GM23338 (cell line): ENCODE data around the gene AQP3. TPM values are rescaled to one million over a fixed set of nuclear protein-coding genes. Genes with fewer than 3 reads are reported as not detected.
"Not testable (repeated sequence)": the region's sequence is repeated elsewhere in the genome, so short reads cannot be mapped to it uniquely, and the experiment has no call there.

Experiments used
- ATAC-seq: fragments of 200-7000 bp; cut with Tn5 transposase; 3 replicates; pipeline ENCODE4 v1.9.1; 2020
- DNase-seq: peaks from one replicate; pipeline ENCODE4 v3.0.0-alpha.2; 2015; ENCODE audit warnings: low spot score
- H2AFZ ChIP-seq: fragments of 200-600 bp; sonication (generic); 2 replicates; pipeline ENCODE4 v1.8.0; 2016; ENCODE audit warnings: antibody characterized with exemption, mild to moderate bottlenecking, moderate library complexity
- H3F3A ChIP-seq: fragments of 200-600 bp; sonication (generic); replicated peaks from 2 replicates; pipeline ENCODE4 v1.8.0; 2017; ENCODE audit warnings: antibody characterized with exemption, mixed run types, low read depth
- H3K27ac ChIP-seq: fragments of 200-600 bp; sonication (generic); 2 replicates; pipeline ENCODE4 v1.6.1; 2016; ENCODE audit warnings: low read depth
- H3K27me3 ChIP-seq: fragments of 200-600 bp; sonication (generic); 2 replicates; pipeline ENCODE4 v1.8.0; 2016; ENCODE audit warnings: mild to moderate bottlenecking, mixed run types, moderate library complexity; ENCODE audit not compliant: insufficient read depth
- H3K36me3 ChIP-seq: fragments of 200-600 bp; sonication (generic); 2 replicates; pipeline ENCODE4 v1.8.0; 2016; ENCODE audit warnings: mild to moderate bottlenecking; ENCODE audit not compliant: insufficient read depth
- H3K4me1 ChIP-seq: fragments of 200-600 bp; sonication (generic); 2 replicates; pipeline ENCODE4 v1.8.0; 2016; ENCODE audit warnings: mild to moderate bottlenecking, moderate library complexity; ENCODE audit not compliant: insufficient read depth
- H3K4me2 ChIP-seq: fragments of 200-600 bp; sonication (generic); 2 replicates; pipeline ENCODE4 v1.7.1; 2017; ENCODE audit warnings: mixed run types
- H3K4me3 ChIP-seq: fragments of 200-600 bp; sonication (generic); 2 replicates; pipeline ENCODE4 v1.6.1; 2016; ENCODE audit warnings: mixed run types
- H3K79me2 ChIP-seq: fragments of 200-600 bp; sonication (generic); replicated peaks from 2 replicates; pipeline ENCODE4 v1.8.0; 2017; ENCODE audit warnings: mild to moderate bottlenecking; ENCODE audit not compliant: insufficient read depth
- H3K9me2 ChIP-seq: fragments of 200-600 bp; sonication (generic); 2 replicates; pipeline ENCODE4 v1.8.0; 2017; ENCODE audit not compliant: insufficient read depth
- H4K20me1 ChIP-seq: fragments of 200-600 bp; sonication (generic); replicated peaks from 2 replicates; pipeline ENCODE4 v1.8.0; 2017; ENCODE audit warnings: mild to moderate bottlenecking; ENCODE audit not compliant: insufficient read depth
- H3K27ac Mint-ChIP-seq: 2 replicates; pipeline ENCODE4 v1.8.0; 2020; ENCODE audit warnings: inconsistent platforms, mild to moderate bottlenecking, moderate library complexity, mixed read lengths
- H3K27me3 Mint-ChIP-seq: 3 replicates; pipeline ENCODE4 v1.8.0; 2022; ENCODE audit warnings: low read depth, mild to moderate bottlenecking, moderate library complexity, mixed read lengths, inconsistent platforms; ENCODE audit not compliant: insufficient read depth, poor library complexity
- H3K36me3 Mint-ChIP-seq: 3 replicates; pipeline ENCODE4 v1.8.0; 2021; ENCODE audit warnings: low read depth, mild to moderate bottlenecking, inconsistent platforms, moderate library complexity, mixed read lengths
- H3K4me1 Mint-ChIP-seq: 3 replicates; pipeline ENCODE4 v1.8.0; 2020; ENCODE audit warnings: mild to moderate bottlenecking, inconsistent platforms, mixed read lengths
- H3K4me3 Mint-ChIP-seq: 3 replicates; pipeline ENCODE4 v1.8.0; 2021; ENCODE audit warnings: moderate library complexity, mild to moderate bottlenecking, inconsistent platforms, mixed read lengths
- H3K9me3 Mint-ChIP-seq: 3 replicates; pipeline ENCODE4 v1.8.0; 2020; ENCODE audit warnings: moderate library complexity, mild to moderate bottlenecking, inconsistent platforms, mixed read lengths
- CREB1 ChIP-seq: fragments of 250-450 bp; sonication (Bioruptor Pico); IDR thresholded peaks from 2 replicates; pipeline ENCODE4 v1.5.0; 2020; ENCODE audit warnings: low read depth, mild to moderate bottlenecking, moderate library complexity
- CTCF ChIP-seq, 2 experiments: fragments of 200-600 bp in 1 of 2; sonication (generic) in 1 of 2; conservative IDR thresholded peaks; 2 replicates each; pipeline versions ENCODE4 v1.5.1 to v1.6.1; 2016 to 2017; ENCODE audit warnings: antibody characterized with exemption in 2 of 2, low read depth in 2 of 2, mild to moderate bottlenecking in 2 of 2, moderate library complexity in 1 of 2
- ETS1 ChIP-seq: IDR thresholded peaks from 2 replicates; pipeline ENCODE4 v1.6.1; 2016; ENCODE audit warnings: antibody characterized with exemption
- EZH2 ChIP-seq: fragments of 200-600 bp; sonication (generic); IDR thresholded peaks from one replicate; pipeline ENCODE4 v1.8.0; 2017; ENCODE audit warnings: antibody characterized with exemption, mild to moderate bottlenecking, low read depth; ENCODE audit not compliant: unreplicated experiment
- EZH2phosphoT487 ChIP-seq: fragments of 200-600 bp; sonication (generic); IDR thresholded peaks from one replicate; pipeline ENCODE4 v1.8.1; 2018; ENCODE audit warnings: antibody characterized with exemption; ENCODE audit not compliant: unreplicated experiment
- JUNB ChIP-seq: IDR thresholded peaks from one replicate; pipeline ENCODE4 v1.6.1; 2016; ENCODE audit warnings: antibody characterized with exemption; ENCODE audit not compliant: unreplicated experiment
- NANOG ChIP-seq: IDR thresholded peaks from 2 replicates; pipeline ENCODE4 v1.6.1; 2016; ENCODE audit warnings: antibody characterized with exemption, borderline replicate concordance
- POLR2AphosphoS5 ChIP-seq: IDR thresholded peaks from 2 replicates; pipeline ENCODE4 v1.6.1; 2016; ENCODE audit warnings: antibody characterized with exemption, low read depth
- STAT1 ChIP-seq: IDR thresholded peaks from one replicate; pipeline ENCODE4 v1.6.1; 2016; ENCODE audit warnings: antibody characterized with exemption; ENCODE audit not compliant: unreplicated experiment
- ZNF331 ChIP-seq: fragments of 250-450 bp; sonication (Bioruptor Pico); IDR thresholded peaks from 2 replicates; pipeline ENCODE4 v1.5.0; 2020; ENCODE audit warnings: low read depth, mild to moderate bottlenecking, moderate library complexity
- ZNF462 ChIP-seq: fragments of 250-450 bp; sonication (Bioruptor Pico); IDR thresholded peaks from 2 replicates; pipeline ENCODE4 v1.5.0; 2020; ENCODE audit warnings: mild to moderate bottlenecking, moderate library complexity
- polyA plus RNA-seq: library from polyadenylated mRNA; unstranded; fragments of >200 nt; fragmentation: Nextera tagmentation; extraction: Ambion mirVana; gene quantifications from 2 replicates; pipeline ENCODE4 v1.2.1, GENCODE V29; 2016
- total RNA-seq: library from RNA; depleted of rRNA; stranded (reverse); fragments of >200 nt; shearing (Covaris generic); gene quantifications from 2 replicates; pipeline ENCODE4 v1.2.3, GENCODE V29; 2014

The AQP3 gene
- total and polyA plus RNA-seq, 2 experiments from 2014 or later, result 1.4 to 3.5 TPM

GRCh38 chr9:33455945-33456344 lies 8.6 kb upstream of the AQP3 start:
- Mint-ChIP-seq H3K9me3 (no peaks in the 10 kb centered on the region), H3K36me3 (peaks cover 1% of the 10 kb centered on the region; the same call in 1 of the 3 replicates), H3K27me3 (peaks cover 12% of the 10 kb centered on the region), H3K4me1 (peaks cover 17% of the 10 kb centered on the region), H3K4me3 (no peak overlapping the region), H3K27ac (no peak overlapping the region)
- no peaks in the 10 kb centered on the region; the same call in 1 of the 2 replicates for H4K20me1 ChIP-seq
- H3K9me2 ChIP-seq, result no peaks in the 10 kb centered on the region
- H2AFZ ChIP-seq, result no peak overlapping the region
- H3K4me3 ChIP-seq, result no peak overlapping the region
- no peaks in the 10 kb centered on the region for H3F3A ChIP-seq
- H3K4me2 ChIP-seq, result no peak overlapping the region
- ATAC-seq, result no peak
- TF ChIP-seq CREB1 (no peak), ZNF331 (CRISPR knock-in tag) (no peak), EZH2phosphoT487 (no peak), STAT1 (no peak), NANOG (no peak), CTCF (conservative IDR thresholded peaks at IDR 0.05; ENCODE audit: low read depth in 2 of 2) (no peak), EZH2 (no peak), ETS1 (no peak), ZNF462 (CRISPR knock-in tag) (no peak), JUNB (no peak), POLR2AphosphoS5 (no peak)
- no peak overlapping the region for H3K27ac ChIP-seq
- 0 out of 2 replicates have a peak, but pooled peaks cover under 1% of the 10 kb centered on the region for H3K36me3 ChIP-seq
- H3K4me1 ChIP-seq, result peaks cover 8% of the 10 kb centered on the region; the same call in 1 of the 2 replicates
- no peaks in the 10 kb centered on the region for H3K27me3 ChIP-seq
- no peak for DNase-seq
- no peaks in the 10 kb centered on the region for H3K79me2 ChIP-seq

- not testable (repeated sequence) for ATAC-seq, H3K79me2 ChIP-seq, H3K4me2 ChIP-seq, H4K20me1 ChIP-seq, H3K9me3 Mint-ChIP-seq, H3K9me2 ChIP-seq, H3K36me3 ChIP-seq, H3K4me1 ChIP-seq, H3K27ac Mint-ChIP-seq, H2AFZ ChIP-seq, H3F3A ChIP-seq, H3K4me3 ChIP-seq, H3K27ac ChIP-seq, H3K36me3 Mint-ChIP-seq, DNase-seq, H3K27me3 ChIP-seq, H3K4me3 Mint-ChIP-seq
- H3K4me1 Mint-ChIP-seq, result peaks cover 17% of the 10 kb centered on the region
- peaks cover 15% of the 10 kb centered on the region for H3K27me3 Mint-ChIP-seq
Measured at GRCh38 chr9:33455456-33455855, 8.1 kb upstream of the AQP3 start.
